HEK293T (cell line): Measurements from ENCODE around the gene GPR68.
A peak's percentile ranks its signal among the peaks of the same experiment; 100 is the strongest.

Experiments
- CTCF ChIA-PET: fragments of 350-600 bp; formaldehyde crosslinking; extraction: SDS; loops from one replicate; lab custom pipeline; 2021; ENCODE audit warnings: antibody characterized with exemption, inconsistent platforms; lab: Yijun Ruan, JAX
- POLR2A ChIA-PET: fragments of 350-600 bp; formaldehyde crosslinking; extraction: SDS; loops from one replicate; lab custom pipeline; 2020; ENCODE audit warnings: antibody characterized with exemption, inconsistent platforms; lab: Yijun Ruan, JAX
- DNase-seq: peaks from one replicate; pipeline ENCODE4 v3.0.0; 2012; ENCODE audit warnings: mixed read lengths; ENCODE audit errors: extremely low spot score
- ARNT ChIP-seq: fragments of 450-650 bp; IDR thresholded peaks from 2 replicates; pipeline ENCODE4 v1.6.1; 2017; ENCODE audit warnings: mild to moderate bottlenecking
- BHLHE40 ChIP-seq: fragments of 450-650 bp; IDR thresholded peaks from 2 replicates; pipeline ENCODE4 v1.6.1; 2016; ENCODE audit warnings: mild to moderate bottlenecking, moderate library complexity, borderline replicate concordance
- CTBP1 ChIP-seq: fragments of 450-650 bp; IDR thresholded peaks from 2 replicates; pipeline ENCODE4 v1.6.1; 2016; ENCODE audit warnings: borderline replicate concordance
- ELF4 ChIP-seq: fragments of 450-650 bp; IDR thresholded peaks from 2 replicates; pipeline ENCODE4 v1.6.1; 2017; ENCODE audit warnings: antibody characterized with exemption
- FOXA1 ChIP-seq: fragments of 450-650 bp; IDR thresholded peaks from 2 replicates; pipeline ENCODE4 v1.6.1; 2016; ENCODE audit warnings: mild to moderate bottlenecking
- FOXK2 ChIP-seq: fragments of 450-650 bp; IDR thresholded peaks from 2 replicates; pipeline ENCODE4 v1.6.1; 2016; ENCODE audit warnings: mild to moderate bottlenecking
- FOXM1 ChIP-seq: fragments of 450-650 bp; IDR thresholded peaks from 2 replicates; pipeline ENCODE4 v1.6.1; 2017; ENCODE audit warnings: mild to moderate bottlenecking, borderline replicate concordance
- HDGF ChIP-seq: fragments of 450-650 bp; IDR thresholded peaks from 2 replicates; pipeline ENCODE4 v1.6.1; 2017; ENCODE audit warnings: antibody characterized with exemption, borderline replicate concordance
- L3MBTL2 ChIP-seq: fragments of 450-650 bp; conservative IDR thresholded peaks from 2 replicates; pipeline ENCODE4 v1.6.1; 2016; ENCODE audit warnings: mild to moderate bottlenecking
- LEF1 ChIP-seq: fragments of 450-650 bp; IDR thresholded peaks from 2 replicates; pipeline ENCODE4 v1.6.1; 2017; ENCODE audit warnings: mild to moderate bottlenecking, borderline replicate concordance
- NFRKB ChIP-seq: fragments of 450-650 bp; IDR thresholded peaks from 2 replicates; pipeline ENCODE4 v1.6.1; 2016; ENCODE audit warnings: mild to moderate bottlenecking, moderate library complexity
- PKNOX1 ChIP-seq: fragments of 450-650 bp; IDR thresholded peaks from 2 replicates; pipeline ENCODE4 v1.6.1; 2016
- SP1 ChIP-seq: fragments of 450-650 bp; IDR thresholded peaks from 2 replicates; pipeline ENCODE4 v1.6.1; 2017
- SUZ12 ChIP-seq: fragments of 450-650 bp; IDR thresholded peaks from 2 replicates; pipeline ENCODE4 v1.6.1; 2016; ENCODE audit warnings: mild to moderate bottlenecking
- TARDBP ChIP-seq: fragments of 450-650 bp; IDR thresholded peaks from 2 replicates; pipeline ENCODE4 v1.6.1; 2016
- ZNF384 ChIP-seq: fragments of 450-650 bp; IDR thresholded peaks from 2 replicates; pipeline ENCODE4 v1.6.1; 2016

Gene GPR68

GRCh38 chr14:91263329-91263728, 18.8 kb upstream of the GPR68 start:
- DNase-seq: no peak
- no peak for TF ChIP-seq SP1
- TF ChIP-seq ZNF384: no peak
- no peak for TF ChIP-seq ELF4
- no peak for TF ChIP-seq FOXK2
- TF ChIP-seq L3MBTL2: no peak
- TF ChIP-seq SUZ12: no peak
- no peak for TF ChIP-seq LEF1
- TF ChIP-seq FOXA1: no peak
- TF ChIP-seq NFRKB: no peak
- no peak for TF ChIP-seq CTBP1
- CTCF ChIA-PET: no interaction called here
- POLR2A ChIA-PET: no interaction called here

DNA sequence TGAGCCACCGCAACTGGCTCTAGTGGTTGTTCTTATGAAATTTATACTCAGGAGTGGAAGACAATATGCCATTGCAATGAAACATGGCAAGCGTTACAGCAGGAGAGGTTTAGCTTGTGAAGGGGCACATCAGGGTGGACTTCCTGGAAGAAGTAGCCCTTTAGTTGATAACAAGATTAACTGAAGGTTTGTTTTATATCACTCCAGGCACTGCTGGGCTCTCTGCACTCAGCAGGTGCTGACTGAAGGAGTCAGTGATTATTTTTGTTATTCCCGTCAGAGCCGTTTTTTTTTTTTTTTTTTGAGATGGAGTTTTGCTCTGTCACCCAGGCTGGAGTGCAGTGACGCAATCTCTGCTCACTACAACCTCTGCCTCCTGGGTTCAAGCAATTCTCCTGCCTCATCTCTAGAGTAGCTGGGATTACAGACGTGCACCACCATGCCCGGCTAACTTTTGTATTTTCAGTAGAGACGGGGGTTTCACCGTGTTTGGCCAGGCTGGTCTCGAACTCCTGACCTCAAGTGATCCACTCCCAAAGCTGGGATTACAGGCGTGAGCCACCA, 17.6 kb upstream of the GPR68 start:
- peak; percentile 72 for TF ChIP-seq ZNF384
- no peak for TF ChIP-seq L3MBTL2
- DNase-seq: no peak
- POLR2A ChIA-PET: no interaction called here
- CTCF ChIA-PET: no interaction called here

- TF ChIP-seq TARDBP (no peak), PKNOX1 (no peak), FOXA1 (no peak), ELF4 (no peak), ZNF384 (no peak), LEF1 (no peak), L3MBTL2 (no peak), ARNT (no peak), SUZ12 (no peak), CTBP1 (no peak), FOXM1 (no peak), NFRKB (no peak)
- CTCF ChIA-PET: no interaction called here
- POLR2A ChIA-PET: no interaction called here
- no peak for DNase-seq
Measured at GRCh38 chr14:91261115-91261514, 16.6 kb upstream of the GPR68 start.

- ChIA-PET CTCF (no interaction called here), POLR2A (no interaction called here)
- DNase-seq: no peak
- no peak for TF ChIP-seq HDGF
- TF ChIP-seq PKNOX1: no peak
- TF ChIP-seq L3MBTL2: no peak
- no peak for TF ChIP-seq BHLHE40
- TF ChIP-seq TARDBP: no peak
- no peak for TF ChIP-seq ARNT
- no peak for TF ChIP-seq FOXM1
- TF ChIP-seq LEF1: no peak
- TF ChIP-seq FOXK2: no peak
- TF ChIP-seq NFRKB: no peak
- no peak for TF ChIP-seq SUZ12
- TF ChIP-seq FOXA1: no peak
- TF ChIP-seq CTBP1: no peak
- no peak for TF ChIP-seq SP1
- TF ChIP-seq ZNF384: no peak
Measured at GRCh38 chr14:91258876-91259275, 14.4 kb upstream of the GPR68 start.

GRCh38 chr14:91258011-91258618, 13.6 kb upstream of the GPR68 start:
- ChIA-PET POLR2A (no interaction called here), CTCF (interaction anchor here (0.6 kb wide), 1 partner anchor 26 kb away, joined by 3 read pairs; no protein-coding TSS in a partner anchor)
- DNase-seq: no peak
- TF ChIP-seq LEF1 (no peak), NFRKB (no peak), ZNF384 (no peak), CTBP1 (no peak)

GRCh38 chr14:91257328-91258010, 13.0 kb upstream of the GPR68 start:
- TF ChIP-seq PKNOX1: no peak
- TF ChIP-seq FOXK2: no peak
- TF ChIP-seq FOXA1: no peak
- TF ChIP-seq ELF4: no peak
- TF ChIP-seq FOXM1: no peak
- no peak for TF ChIP-seq ZNF384
- TF ChIP-seq LEF1: no peak
- no peak for TF ChIP-seq L3MBTL2
- TF ChIP-seq SP1: no peak
- no peak for TF ChIP-seq HDGF
- TF ChIP-seq CTBP1: no peak
- no peak for DNase-seq
- CTCF ChIA-PET: interaction anchor here (0.6 kb wide), 1 partner anchor 26 kb away, joined by 3 read pairs; no protein-coding TSS in a partner anchor
- POLR2A ChIA-PET: no interaction called here
